RCC 7860 (cell line): ENCODE results near the gene GIPC2.

Experiments used
- DNase-seq: peaks from one replicate; pipeline ENCODE4 v3.0.0-alpha.2; 2015; ENCODE audit warnings: low spot score
- FAIRE-seq: peaks from 2 replicates; lab custom pipeline; 2012; peaks lifted over from hg19 to GRCh38; lab: Jason Lieb, UNC

The GIPC2 gene

GRCh38 chr1:78141531-78142231, 95.9 kb downstream of the GIPC2 start:
- FAIRE-seq (no peak), DNase-seq (no peak)

DNA sequence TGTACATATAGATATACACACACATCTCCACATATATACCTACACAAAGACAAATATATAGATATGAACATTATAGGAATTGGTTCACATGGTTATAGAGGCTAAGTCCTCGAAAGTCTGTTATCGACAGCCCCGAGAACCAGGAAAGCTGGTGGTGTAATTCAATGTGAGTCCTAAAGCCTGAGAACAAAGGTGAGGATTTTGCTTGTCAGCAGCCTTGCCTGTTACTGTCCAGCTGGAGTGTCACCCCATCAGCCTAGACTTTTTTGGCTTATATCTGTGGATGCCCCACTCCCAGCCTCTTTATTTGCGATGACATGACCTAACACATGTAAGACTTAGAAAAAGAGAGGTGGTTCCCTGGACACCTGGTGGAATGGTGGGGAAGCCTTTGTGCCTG, 97.0 kb downstream of the GIPC2 start:
- DNase-seq (no peak), FAIRE-seq (no peak)

DNA sequence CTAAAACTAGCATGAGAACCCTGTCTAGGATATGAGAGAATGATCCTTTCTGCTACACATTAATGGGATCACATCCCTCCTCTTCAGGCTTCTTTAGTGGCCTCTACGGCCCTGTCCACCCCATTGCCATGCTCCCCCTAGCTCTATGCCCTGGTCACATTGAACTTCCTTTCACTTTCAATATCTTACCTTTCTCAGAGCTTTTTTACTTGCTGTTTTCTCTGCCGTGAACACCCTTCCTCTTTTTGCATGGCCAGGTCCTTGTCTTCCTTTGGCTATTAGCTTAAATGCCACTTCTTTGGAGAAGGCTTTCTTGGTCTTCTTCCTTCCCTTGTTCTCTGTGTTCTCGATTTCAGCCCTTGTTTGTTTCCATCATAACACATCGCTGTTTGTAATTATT, 97.4 kb downstream of the GIPC2 start:
- FAIRE-seq (no peak), DNase-seq (peak; percentile 29)

GRCh38 chr1:78143673-78144072, 97.9 kb downstream of the GIPC2 start:
- DNase-seq (no peak), FAIRE-seq (peak; percentile 64)

DNA sequence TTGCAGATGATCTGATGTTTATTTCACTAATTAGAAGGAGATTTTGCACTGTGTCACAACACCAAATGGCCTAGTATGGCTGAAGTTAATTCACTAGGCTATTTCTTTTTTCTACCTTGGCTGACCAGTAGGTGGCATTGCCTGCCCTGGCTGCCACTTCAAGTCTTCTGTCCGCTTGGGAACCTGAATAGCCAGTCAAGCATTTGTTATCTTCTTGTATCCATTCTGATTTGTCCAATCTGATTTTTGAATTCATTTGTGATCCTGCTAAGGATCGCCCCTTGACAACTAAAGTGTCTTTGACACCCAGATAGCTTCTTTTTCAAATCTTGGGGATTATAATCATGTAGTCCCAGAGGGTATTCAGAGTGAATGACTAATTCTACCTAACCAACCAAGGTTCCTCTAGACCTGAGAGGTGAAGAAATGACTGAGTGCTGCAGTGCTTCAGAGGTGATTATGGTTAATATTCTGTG, 99.4 kb downstream of the GIPC2 start:
- peak; percentile 65 for DNase-seq
- peak; percentile 78 for FAIRE-seq

- FAIRE-seq: no peak
- DNase-seq: no peak
Observed at GRCh38 chr1:78146205-78146771, 100.5 kb downstream of the GIPC2 start.

- DNase-seq (no peak), FAIRE-seq (no peak)
Observed at GRCh38 chr1:78147031-78147430, 101.3 kb downstream of the GIPC2 start.

GRCh38 chr1:78153092-78153736, 107.4 kb downstream of the GIPC2 start:
- FAIRE-seq: no peak
- no peak for DNase-seq

GRCh38 chr1:78155121-78155520, 109.4 kb downstream of the GIPC2 start:
- no peak for FAIRE-seq
- DNase-seq: no peak

DNA sequence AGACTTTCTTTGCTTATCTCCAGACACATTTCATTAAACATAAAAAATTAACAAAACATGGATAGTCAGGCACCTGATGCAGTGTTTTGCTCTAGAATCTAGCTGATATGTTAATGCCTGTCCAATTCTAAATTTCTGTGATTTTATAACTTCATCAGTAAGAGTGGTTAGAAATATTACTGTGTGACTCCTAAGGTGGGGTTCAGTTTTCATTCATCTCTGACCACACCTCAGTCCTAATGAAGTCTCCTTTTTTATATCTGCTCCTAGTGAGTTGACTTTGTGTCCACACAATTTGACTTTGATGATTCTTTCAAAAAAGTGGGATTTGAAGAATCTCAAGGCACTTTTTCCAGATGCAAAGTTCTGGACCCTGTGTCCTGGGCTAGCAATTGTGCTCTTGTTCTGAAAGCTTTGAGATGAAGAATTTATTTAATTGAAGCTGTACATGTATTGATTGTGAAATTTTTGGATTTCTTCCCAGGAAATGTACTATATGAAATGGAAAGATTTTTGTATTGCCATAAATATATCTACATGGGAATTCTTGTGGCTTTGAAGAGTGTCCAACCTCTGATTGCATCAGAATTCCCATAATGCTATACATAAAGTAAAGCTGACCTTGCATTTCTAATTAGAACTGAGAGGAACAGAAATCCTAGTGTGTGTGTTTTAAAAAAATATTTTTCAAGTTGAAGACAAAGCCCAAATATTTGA, 111.2 kb downstream of the GIPC2 start:
- DNase-seq (no peak), FAIRE-seq (no peak)

- DNase-seq (no peak), FAIRE-seq (no peak)
Observed at GRCh38 chr1:78165816-78166215, 120.0 kb downstream of the GIPC2 start.

DNA sequence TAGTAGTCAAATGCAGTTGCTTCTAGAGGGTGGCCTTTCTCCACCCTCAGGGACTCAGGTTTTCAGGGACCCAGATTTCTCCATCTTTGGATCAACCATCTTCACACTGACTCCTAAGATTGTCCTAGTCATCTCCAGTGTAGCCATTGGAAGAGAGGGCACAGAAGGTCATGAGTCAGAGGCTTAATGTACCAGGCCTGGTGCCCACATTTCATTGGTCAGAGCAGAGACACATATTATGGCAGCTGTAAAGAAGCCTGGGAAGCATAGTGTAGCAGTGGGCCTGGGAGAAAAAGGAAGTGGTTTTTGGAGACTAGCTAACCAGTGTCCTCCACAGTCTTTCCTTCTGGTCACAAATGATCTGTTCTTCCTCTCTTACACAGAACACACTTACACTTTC, 122.5 kb downstream of the GIPC2 start:
- peak; percentile 8 for FAIRE-seq
- peak; percentile 41 for DNase-seq

GRCh38 chr1:78170859-78171258, 125.1 kb downstream of the GIPC2 start:
- no peak for FAIRE-seq
- no peak for DNase-seq

GRCh38 chr1:78171736-78172590, 126.2 kb downstream of the GIPC2 start:
- FAIRE-seq (peak; percentile 97), DNase-seq (peak; percentile 86)

DNA sequence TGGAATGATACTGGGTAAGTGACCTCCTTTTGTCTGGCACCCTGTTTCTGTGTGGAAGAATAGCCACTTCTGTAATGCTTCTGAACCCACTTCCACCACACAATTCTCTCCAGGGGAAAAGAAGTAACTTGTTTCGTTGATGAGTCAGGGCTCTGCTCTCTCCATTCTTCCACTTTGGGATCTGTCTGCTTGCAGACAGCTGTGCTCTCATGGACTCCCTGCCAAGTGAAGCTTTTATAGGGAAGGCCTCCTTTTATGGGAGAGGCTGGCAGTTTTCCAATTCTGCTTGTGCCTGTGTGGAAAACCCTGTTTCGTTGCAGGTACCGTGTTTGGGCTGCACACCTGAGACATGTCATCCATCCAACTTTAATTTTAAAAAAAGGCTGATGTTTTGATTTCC, 130.7 kb downstream of the GIPC2 start:
- DNase-seq (no peak), FAIRE-seq (no peak)

GRCh38 chr1:78177708-78178270, 132.0 kb downstream of the GIPC2 start:
- FAIRE-seq: no peak
- no peak for DNase-seq

GRCh38 chr1:78178816-78179215, 133.1 kb downstream of the GIPC2 start:
- FAIRE-seq: no peak
- DNase-seq: no peak

DNA sequence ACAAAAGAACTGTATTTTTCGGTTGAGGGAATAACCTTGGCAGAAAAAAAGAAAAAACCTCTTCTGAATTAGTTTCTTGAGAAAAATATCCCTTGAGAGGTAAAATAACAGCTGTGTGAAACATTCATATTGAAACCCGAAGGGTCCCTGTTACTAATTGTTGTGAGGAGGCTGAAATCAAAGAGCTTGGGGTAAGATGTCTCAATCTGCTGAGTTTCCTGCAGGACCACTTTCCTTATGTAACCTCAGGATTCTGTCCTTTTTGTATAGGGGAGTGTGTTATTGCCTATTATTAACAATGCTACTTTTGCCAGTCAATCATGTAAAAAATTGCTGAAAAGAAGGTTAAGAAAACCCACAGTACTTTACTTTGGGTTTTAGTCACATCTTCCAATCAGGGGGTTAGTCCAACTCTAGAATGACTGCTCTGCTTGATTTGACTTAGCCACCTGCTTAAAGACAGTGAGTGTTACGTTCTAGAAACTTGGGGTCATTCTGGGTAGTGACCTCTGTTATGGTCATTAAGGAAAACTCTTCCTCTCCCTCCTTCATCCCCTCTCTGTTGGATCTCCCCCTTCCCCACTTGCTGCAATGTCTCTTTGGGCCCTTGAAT, 138.8 kb downstream of the GIPC2 start:
- no peak for FAIRE-seq
- no peak for DNase-seq
